Epidermal melanocyte (primary cell): ENCODE measurements around the gene RNF144A.
A peak's percentile ranks its signal among the peaks of the same experiment; 100 is the strongest.

Source experiments
- DNase-seq: peaks from one replicate; pipeline ENCODE4 v3.0.0; 2011; ENCODE audit warnings: low spot score; ENCODE audit not compliant: insufficient read length

RNF144A gene

GRCh38 chr2:7004636-7005035 lies 87.4 kb downstream of the RNF144A start:
- no peak for DNase-seq

GRCh38 chr2:7007488-7007845 lies 90.3 kb downstream of the RNF144A start:
- DNase-seq = no peak

GRCh38 chr2:7007846-7008741 lies 90.9 kb downstream of the RNF144A start:
- DNase-seq = peak; percentile 56

GRCh38 chr2:7009207-7009911 lies 92.1 kb downstream of the RNF144A start:
- no peak for DNase-seq

GRCh38 chr2:7010391-7011054 lies 93.3 kb downstream of the RNF144A start:
- no peak for DNase-seq

GRCh38 chr2:7011356-7012083 lies 94.3 kb downstream of the RNF144A start:
- peak; percentile 45 for DNase-seq

GRCh38 chr2:7012141-7012764 lies 95.0 kb downstream of the RNF144A start:
- DNase-seq = no peak

- DNase-seq = no peak
Observed at GRCh38 chr2:7013471-7014160, 96.4 kb downstream of the RNF144A start.

- no peak for DNase-seq
Observed at GRCh38 chr2:7014174-7014640, 97.0 kb downstream of the RNF144A start.

- DNase-seq = no peak
Observed at GRCh38 chr2:7015007-7015950, 98.1 kb downstream of the RNF144A start.

- no peak for DNase-seq
Observed at GRCh38 chr2:7016148-7016547, 98.9 kb downstream of the RNF144A start.

- DNase-seq = no peak
Observed at GRCh38 chr2:7016601-7017211, 99.5 kb downstream of the RNF144A start.

GRCh38 chr2:7017671-7018281 lies 100.6 kb downstream of the RNF144A start:
- DNase-seq = no peak

- DNase-seq = no peak
Observed at GRCh38 chr2:7018282-7018701, 101.1 kb downstream of the RNF144A start.

GRCh38 chr2:7018767-7019166 lies 101.6 kb downstream of the RNF144A start:
- DNase-seq = no peak

- no peak for DNase-seq
Observed at GRCh38 chr2:7019191-7019590, 102.0 kb downstream of the RNF144A start.

GRCh38 chr2:7020059-7020458 lies 102.8 kb downstream of the RNF144A start:
- DNase-seq = no peak

- DNase-seq = no peak
Observed at GRCh38 chr2:7020468-7020867, 103.3 kb downstream of the RNF144A start.
